H9 (cell line): Measurements from ENCODE around the gene ACBD6. TPM values are rescaled to one million over a fixed set of nuclear protein-coding genes. Genes with fewer than 3 reads are reported as not detected.

Experiments
- DNase-seq: peaks from one replicate; pipeline ENCODE4 v3.0.0-alpha.2; 2017
- H2AFZ ChIP-seq: one replicate; pipeline ENCODE4 v1.6.1; 2013; ENCODE audit warnings: mild to moderate bottlenecking, low read length, control low read depth, moderate library complexity
- H2AK5ac ChIP-seq: 2 replicates; pipeline ENCODE4 v1.6.1; 2013; ENCODE audit warnings: low read length, control low read depth, mixed read lengths; ENCODE audit not compliant: insufficient read length
- H2BK120ac ChIP-seq: one replicate; pipeline ENCODE4 v1.6.1; 2013; ENCODE audit warnings: low read depth, mild to moderate bottlenecking, low read length, control low read depth, inconsistent platforms; ENCODE audit not compliant: poor library complexity, severe bottlenecking
- H2BK12ac ChIP-seq: 2 replicates; pipeline ENCODE4 v1.6.1; 2013; ENCODE audit warnings: low read length, control low read depth, mixed read lengths, low read depth; ENCODE audit not compliant: insufficient read length
- H2BK15ac ChIP-seq: 2 replicates; pipeline ENCODE4 v1.6.1; 2013; ENCODE audit warnings: low read depth, low read length, control low read depth
- H2BK20ac ChIP-seq: one replicate; pipeline ENCODE4 v1.6.1; 2013; ENCODE audit warnings: low read depth, mild to moderate bottlenecking, low read length, control low read depth, inconsistent platforms; ENCODE audit not compliant: poor library complexity, severe bottlenecking
- H2BK5ac ChIP-seq: 2 replicates; pipeline ENCODE4 v1.6.1; 2013; ENCODE audit warnings: low read length, control low read depth, mixed read lengths; ENCODE audit not compliant: insufficient read length
- H3K14ac ChIP-seq: 2 replicates; pipeline ENCODE4 v1.6.1; 2013; ENCODE audit warnings: low read length, control low read depth; ENCODE audit not compliant: insufficient read depth
- H3K18ac ChIP-seq: 2 replicates; pipeline ENCODE4 v1.6.1; 2013; ENCODE audit warnings: low read depth, mild to moderate bottlenecking, mixed read lengths, low read length, control low read depth; ENCODE audit not compliant: insufficient read length
- H3K23ac ChIP-seq: 2 replicates; pipeline ENCODE4 v1.6.1; 2013; ENCODE audit warnings: low read length, control low read depth, mixed read lengths, low read depth; ENCODE audit not compliant: insufficient read length
- H3K23me2 ChIP-seq: 2 replicates; pipeline ENCODE4 v1.6.1; 2013; ENCODE audit warnings: low read depth, mild to moderate bottlenecking, mixed read lengths, low read length, control low read depth; ENCODE audit not compliant: insufficient read length, poor library complexity, severe bottlenecking
- H3K27ac ChIP-seq: 2 replicates; pipeline ENCODE4 v1.5.1; 2013; ENCODE audit warnings: low read length, control low read depth, mixed read lengths, low read depth; ENCODE audit not compliant: insufficient read length
- H3K27me3 ChIP-seq: 2 replicates; pipeline ENCODE4 v1.6.1; 2013; ENCODE audit warnings: low read length, control low read depth, inconsistent platforms; ENCODE audit not compliant: insufficient read depth
- H3K4ac ChIP-seq: 2 replicates; pipeline ENCODE4 v1.6.1; 2013; ENCODE audit warnings: low read depth, mild to moderate bottlenecking, control low read depth, inconsistent platforms, low read length, moderate library complexity
- H3K4me1 ChIP-seq: 2 replicates; pipeline ENCODE4 v1.6.1; 2013; ENCODE audit warnings: low read length, control low read depth, inconsistent platforms; ENCODE audit not compliant: insufficient read depth
- H3K4me2 ChIP-seq: 2 replicates; pipeline ENCODE4 v1.6.1; 2013; ENCODE audit warnings: low read length, control low read depth, mixed read lengths; ENCODE audit not compliant: insufficient read length, insufficient read depth
- H3K56ac ChIP-seq: 2 replicates; pipeline ENCODE4 v1.6.1; 2013; ENCODE audit warnings: low read depth, mild to moderate bottlenecking, mixed read lengths, low read length, control low read depth; ENCODE audit not compliant: insufficient read length
- H3K79me1 ChIP-seq: 2 replicates; pipeline ENCODE4 v1.6.1; 2013; ENCODE audit warnings: low read depth, mild to moderate bottlenecking, moderate library complexity, low read length, control low read depth, inconsistent platforms; ENCODE audit not compliant: insufficient read depth, poor library complexity, severe bottlenecking
- H3K79me2 ChIP-seq: 2 replicates; pipeline ENCODE4 v1.6.1; 2013; ENCODE audit warnings: low read length, control low read depth, inconsistent platforms; ENCODE audit not compliant: insufficient read depth
- H3K9ac ChIP-seq: 2 replicates; pipeline ENCODE4 v1.6.1; 2013; ENCODE audit warnings: low read length, control low read depth, mixed read lengths; ENCODE audit not compliant: insufficient read length; ENCODE audit errors: extremely low read depth
- H3K9me3 ChIP-seq: one replicate; pipeline ENCODE4 v1.6.1; 2013; ENCODE audit warnings: low read depth, low read length, inconsistent platforms; ENCODE audit not compliant: control insufficient read depth
- H3T11ph ChIP-seq: one replicate; pipeline ENCODE4 v1.6.1; 2013; ENCODE audit warnings: mild to moderate bottlenecking, low read length, control low read depth, inconsistent platforms
- H4K20me1 ChIP-seq: one replicate; pipeline ENCODE4 v1.6.1; 2013; ENCODE audit not compliant: control insufficient read depth, insufficient read length, insufficient read depth
- H4K5ac ChIP-seq: 2 replicates; pipeline ENCODE4 v1.6.1; 2013; ENCODE audit warnings: low read depth, mild to moderate bottlenecking, mixed read lengths, low read length, control low read depth; ENCODE audit not compliant: insufficient read length
- H4K8ac ChIP-seq: replicated peaks from 2 replicates; pipeline ENCODE4 v1.6.1; 2013; ENCODE audit warnings: low read length, control low read depth, mixed read lengths, low read depth; ENCODE audit not compliant: insufficient read length
- H4K91ac ChIP-seq: 2 replicates; pipeline ENCODE4 v1.6.1; 2013; ENCODE audit warnings: low read depth, mild to moderate bottlenecking, moderate library complexity, mixed read lengths, low read length, control low read depth; ENCODE audit not compliant: insufficient read length
- H3K27ac Mint-ChIP-seq, 3 experiments: 2 replicates in 2 of 3; 3 replicates in 1 of 3; pipeline ENCODE4 v1.8.0; 2020 to 2021; ENCODE audit warnings: mixed read lengths in 3 of 3, mild to moderate bottlenecking in 1 of 3, moderate library complexity in 1 of 3
- H3K27me3 Mint-ChIP-seq: 2 replicates; pipeline ENCODE4 v1.8.0; 2021; ENCODE audit warnings: low read depth, mild to moderate bottlenecking, moderate library complexity, mixed read lengths
- H3K36me3 Mint-ChIP-seq, 3 experiments: 2 replicates in 2 of 3; 3 replicates in 1 of 3; pipeline ENCODE4 v1.8.0; 2020 to 2021; ENCODE audit warnings: low read depth in 3 of 3, mixed read lengths in 3 of 3; ENCODE audit not compliant: insufficient read depth in 1 of 3
- H3K4me1 Mint-ChIP-seq, 2 experiments: 2 replicates each; pipeline ENCODE4 v1.8.0; 2020; ENCODE audit warnings: mixed read lengths in 2 of 2
- H3K4me3 Mint-ChIP-seq, 2 experiments: 2 replicates in 1 of 2; 3 replicates in 1 of 2; pipeline ENCODE4 v1.8.0; 2020 to 2021; ENCODE audit warnings: mild to moderate bottlenecking in 2 of 2, mixed read lengths in 2 of 2, moderate library complexity in 1 of 2
- H3K9me3 Mint-ChIP-seq, 2 experiments: 2 replicates in 1 of 2; 3 replicates in 1 of 2; pipeline ENCODE4 v1.8.0; 2020; ENCODE audit warnings: mild to moderate bottlenecking in 2 of 2, mixed read lengths in 2 of 2, moderate library complexity in 1 of 2
- WGBS: extraction: QIAGEN DNeasy Blood & Tissue Kit; methylation state at CpG from one replicate; pipeline ENCODE4 v1.1.7; 2013; ENCODE audit warnings: missing lambda C conversion rate, low lambda C conversion rate, mixed read lengths; ENCODE audit not compliant: insufficient read length; ENCODE audit errors: extremely low coverage; 5-methylcytosine and 5-hydroxymethylcytosine counted together
- total RNA-seq: library from RNA; stranded (reverse); gene quantifications from 2 replicates; pipeline ENCODE4 v1.2.1, GENCODE V29; 2021
- TF ChIP-seq, protein P1 (sequence below): fragments of 200-600 bp; sonication (generic); conservative IDR thresholded peaks from 3 replicates; pipeline ENCODE4 v1.8.0; 2021; ENCODE audit warnings: antibody characterized with exemption, mild to moderate bottlenecking

The ACBD6 gene
- total RNA-seq, 1 experiment from 2014 or later, result 51.4 TPM

DNA sequence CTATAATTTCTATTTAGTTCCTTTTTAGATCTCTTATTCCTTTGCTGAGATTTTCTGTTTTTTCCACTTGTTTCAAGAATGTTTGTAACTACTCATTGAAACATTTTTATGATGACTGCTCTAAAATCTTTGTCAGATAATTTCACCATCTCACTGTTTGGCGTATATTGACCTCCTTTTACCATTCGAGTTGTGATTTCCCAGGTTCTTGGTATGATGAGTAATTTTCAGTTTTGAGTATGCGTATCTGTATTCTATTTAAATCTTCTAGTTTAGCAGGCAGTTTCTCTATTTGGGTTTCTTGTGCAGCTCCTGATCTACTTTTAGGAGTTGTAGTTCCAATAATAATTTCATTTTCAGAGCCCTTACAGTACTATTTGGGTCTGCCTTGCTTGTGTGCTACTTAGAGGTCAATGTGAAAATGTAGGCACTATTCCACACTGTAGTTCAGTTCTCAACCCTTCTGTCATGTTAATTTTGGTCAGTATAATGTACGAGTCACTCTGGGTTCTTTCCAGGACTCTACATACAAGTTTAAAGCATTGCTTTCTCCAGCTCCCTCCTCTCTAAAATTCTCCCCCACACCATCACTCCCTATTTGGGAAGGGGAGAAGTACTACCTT, 115.5 kb downstream of the ACBD6 start:
- no CpG with 5 or more reads among the region's 4 CpGs for WGBS
- H3K23ac ChIP-seq, result no peak overlapping the region
- Mint-ChIP-seq H3K9me3 (peaks cover 30 to 43% of the 10 kb centered on the region in 2 experiments), H3K27ac (0 out of 7 replicates have a peak overlapping the region, but pooled peaks of 1 of the 3 experiments have one; percentile 29), H3K4me1 (peaks cover 4 to 5% of the 10 kb centered on the region in 2 experiments; a peak in 2 of 4 replicates), H3K4me3 (no peak overlapping the region), H3K27me3 (no peaks in the 10 kb centered on the region), H3K36me3 (peaks cover 24 to 55% (median 26%) of the 10 kb centered on the region in 3 experiments)
- H2BK120ac ChIP-seq, result no peak overlapping the region
- H3K4me1 ChIP-seq, result no peaks in the 10 kb centered on the region
- H3K56ac ChIP-seq, result no peak overlapping the region
- no peak overlapping the region for H3T11ph ChIP-seq
- no peaks in the 10 kb centered on the region for H3K79me1 ChIP-seq
- H3K4me2 ChIP-seq, result no peak overlapping the region
- no peak overlapping the region for H4K5ac ChIP-seq
- no peak overlapping the region for H3K9ac ChIP-seq
- no peaks in the 10 kb centered on the region for H4K20me1 ChIP-seq
- no peaks in the 10 kb centered on the region for H3K27me3 ChIP-seq
- no peaks in the 10 kb centered on the region for H3K9me3 ChIP-seq
- no peak overlapping the region for H4K91ac ChIP-seq
- TF ChIP-seq, protein P1, sequence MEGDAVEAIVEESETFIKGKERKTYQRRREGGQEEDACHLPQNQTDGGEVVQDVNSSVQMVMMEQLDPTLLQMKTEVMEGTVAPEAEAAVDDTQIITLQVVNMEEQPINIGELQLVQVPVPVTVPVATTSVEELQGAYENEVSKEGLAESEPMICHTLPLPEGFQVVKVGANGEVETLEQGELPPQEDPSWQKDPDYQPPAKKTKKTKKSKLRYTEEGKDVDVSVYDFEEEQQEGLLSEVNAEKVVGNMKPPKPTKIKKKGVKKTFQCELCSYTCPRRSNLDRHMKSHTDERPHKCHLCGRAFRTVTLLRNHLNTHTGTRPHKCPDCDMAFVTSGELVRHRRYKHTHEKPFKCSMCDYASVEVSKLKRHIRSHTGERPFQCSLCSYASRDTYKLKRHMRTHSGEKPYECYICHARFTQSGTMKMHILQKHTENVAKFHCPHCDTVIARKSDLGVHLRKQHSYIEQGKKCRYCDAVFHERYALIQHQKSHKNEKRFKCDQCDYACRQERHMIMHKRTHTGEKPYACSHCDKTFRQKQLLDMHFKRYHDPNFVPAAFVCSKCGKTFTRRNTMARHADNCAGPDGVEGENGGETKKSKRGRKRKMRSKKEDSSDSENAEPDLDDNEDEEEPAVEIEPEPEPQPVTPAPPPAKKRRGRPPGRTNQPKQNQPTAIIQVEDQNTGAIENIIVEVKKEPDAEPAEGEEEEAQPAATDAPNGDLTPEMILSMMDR, result no peak
- H3K27ac ChIP-seq, result no peak overlapping the region
- no peak overlapping the region for H2AFZ ChIP-seq
- no peak overlapping the region for H3K4ac ChIP-seq
- no peak overlapping the region for H2BK12ac ChIP-seq
- no peaks in the 10 kb centered on the region for H3K23me2 ChIP-seq
- H2BK20ac ChIP-seq, result no peak overlapping the region
- H3K79me2 ChIP-seq, result no peaks in the 10 kb centered on the region
- H2BK5ac ChIP-seq, result no peak overlapping the region
- no peak overlapping the region for H2BK15ac ChIP-seq
- no peak overlapping the region for H3K14ac ChIP-seq
- DNase-seq, result no peak
- no peak overlapping the region for H4K8ac ChIP-seq
- no peak overlapping the region for H3K18ac ChIP-seq
- H2AK5ac ChIP-seq, result no peak overlapping the region
